ENCODE measurements around the gene GPC5. TPM values are rescaled to one million over a fixed set of nuclear protein-coding genes. Genes with fewer than 3 reads are reported as not detected.
A peak's percentile ranks its signal among the peaks of the same experiment; 100 is the strongest.
"Not testable (repeated sequence)": the region's sequence is repeated elsewhere in the genome, so short reads cannot be mapped to it uniquely, and the experiment has no call there.

GPC5 gene
- total RNA-seq, 1 experiment from 2014 or later: not detected

DNA sequence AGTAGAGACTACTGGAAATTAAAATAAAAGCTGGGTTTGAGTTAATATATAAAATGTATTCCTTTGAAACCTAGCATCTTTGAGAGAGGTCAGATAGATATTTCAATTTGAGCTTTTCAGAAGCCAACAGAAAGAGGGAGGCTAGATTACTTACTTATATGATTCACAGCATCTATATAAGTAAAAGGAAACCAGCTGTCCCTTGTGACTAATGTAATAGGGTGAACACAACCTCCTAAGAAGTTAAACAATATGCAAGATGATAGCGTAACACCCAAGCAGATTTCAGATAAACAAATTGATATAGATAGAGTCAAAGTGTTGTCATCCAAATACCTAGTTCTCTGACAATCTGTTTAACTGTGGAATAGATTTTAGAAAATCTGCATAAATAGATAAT, 1434.7 kb downstream of the GPC5 start:
- no peak overlapping the region for H3K4me3 ChIP-seq
- H3K36me3 ChIP-seq: no peaks in the 10 kb centered on the region
- no peaks in the 10 kb centered on the region for H3K9me3 ChIP-seq (replicated peaks)
- no peaks in the 10 kb centered on the region for H3K27me3 ChIP-seq (replicated peaks)
- no peak overlapping the region for H3K27ac ChIP-seq
- no peaks in the 10 kb centered on the region for H3K4me1 ChIP-seq (replicated peaks)
- DNase-seq (ENCODE audit: low read depth in 1 of 2, low spot score in 2 of 2): no peak

DNA sequence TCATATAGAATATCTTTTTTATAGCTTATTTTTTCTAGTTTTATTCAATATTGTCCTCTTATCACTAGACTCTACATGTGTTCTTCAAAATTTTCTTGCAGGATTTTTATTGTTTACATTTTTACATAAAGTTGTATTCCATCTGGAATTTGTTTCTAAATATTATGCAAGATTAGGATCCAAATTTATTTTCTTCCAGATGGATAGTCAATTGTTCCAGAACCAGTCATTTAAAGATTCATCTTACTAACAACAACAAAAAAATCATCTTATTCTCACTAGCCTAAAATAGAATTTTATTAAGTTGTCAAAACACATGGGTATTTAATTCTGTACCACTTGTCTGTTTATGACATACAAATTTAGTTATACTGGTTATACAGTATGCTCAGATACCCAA, 1437.8 kb downstream of the GPC5 start:
- Histone ChIP-seq H3K4me3 (no peak overlapping the region), H3K36me3 (no peaks in the 10 kb centered on the region), H3K27ac (no peak overlapping the region), H3K9me3 (replicated peaks) (no peaks in the 10 kb centered on the region; the same call in 1 of the 2 replicates), H3K4me1 (replicated peaks) (peaks cover 4% of the 10 kb centered on the region), H3K27me3 (replicated peaks) (no peaks in the 10 kb centered on the region)
- DNase-seq (ENCODE audit: low read depth in 1 of 2, low spot score in 2 of 2): no peak

DNA sequence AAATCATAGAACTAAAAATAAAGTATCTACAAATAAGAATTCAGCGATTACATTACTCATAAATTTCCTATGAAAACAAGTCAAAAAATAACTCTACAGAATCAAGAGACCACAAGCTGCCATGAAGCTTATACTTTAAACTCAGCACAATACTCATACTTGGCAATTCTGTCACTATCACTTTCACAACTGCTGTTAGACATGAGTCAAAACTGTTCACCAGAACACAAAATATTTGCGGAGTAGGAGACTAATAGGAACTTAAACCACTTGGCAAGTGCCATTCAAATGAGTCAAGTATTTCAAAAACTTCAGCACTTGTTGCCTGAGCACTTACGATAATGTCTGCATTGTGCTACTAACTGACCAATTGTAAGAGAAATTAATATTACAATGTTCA, 1440.4 kb downstream of the GPC5 start:
- no peak overlapping the region; the same call in 1 of the 2 replicates for H3K27ac ChIP-seq
- peak in 1 of 2 experiments; percentile 82 for DNase-seq (ENCODE audit: low read depth in 1 of 2, low spot score in 2 of 2)

DNA sequence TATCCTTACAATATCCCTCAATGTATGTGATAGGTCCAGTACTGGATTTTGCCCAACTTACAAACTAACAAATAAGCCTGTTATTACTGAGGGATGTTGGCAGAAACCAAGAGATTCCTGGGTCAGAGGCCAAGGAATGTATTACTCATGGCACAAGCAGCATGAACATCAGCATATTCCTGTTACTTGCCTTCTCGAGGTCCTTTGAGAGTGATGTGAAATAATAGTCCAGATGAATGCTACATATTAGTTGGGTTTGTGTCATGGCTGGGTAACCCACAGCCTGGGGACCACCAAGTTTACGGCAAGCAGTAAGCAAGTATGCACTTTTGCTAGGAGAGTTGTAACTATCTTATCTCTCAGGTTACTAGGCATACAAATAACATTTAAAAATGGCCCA, 1443.7 kb downstream of the GPC5 start:
- H3K27me3 ChIP-seq (replicated peaks): no peaks in the 10 kb centered on the region
- H3K4me3 ChIP-seq: no peak overlapping the region
- no peaks in the 10 kb centered on the region; the same call in 1 of the 2 replicates for H3K9me3 ChIP-seq (replicated peaks)
- peak overlapping the region; percentile 7 for H3K27ac ChIP-seq
- H3K4me1 ChIP-seq (replicated peaks): peaks cover 27% of the 10 kb centered on the region
- no peaks in the 10 kb centered on the region for H3K36me3 ChIP-seq
- peak; percentile 68 to 70 for DNase-seq (ENCODE audit: low read depth in 1 of 2, low spot score in 2 of 2)

More for the DNA sequence above, 1440.4 kb downstream of the GPC5 start:
- peaks cover 23% of the 10 kb centered on the region for H3K4me1 ChIP-seq (replicated peaks)
- H3K27me3 ChIP-seq (replicated peaks): no peaks in the 10 kb centered on the region
- H3K36me3 ChIP-seq: no peaks in the 10 kb centered on the region
- H3K4me3 ChIP-seq: no peak overlapping the region
- H3K9me3 ChIP-seq (replicated peaks): no peaks in the 10 kb centered on the region; the same call in 1 of the 2 replicates

DNA sequence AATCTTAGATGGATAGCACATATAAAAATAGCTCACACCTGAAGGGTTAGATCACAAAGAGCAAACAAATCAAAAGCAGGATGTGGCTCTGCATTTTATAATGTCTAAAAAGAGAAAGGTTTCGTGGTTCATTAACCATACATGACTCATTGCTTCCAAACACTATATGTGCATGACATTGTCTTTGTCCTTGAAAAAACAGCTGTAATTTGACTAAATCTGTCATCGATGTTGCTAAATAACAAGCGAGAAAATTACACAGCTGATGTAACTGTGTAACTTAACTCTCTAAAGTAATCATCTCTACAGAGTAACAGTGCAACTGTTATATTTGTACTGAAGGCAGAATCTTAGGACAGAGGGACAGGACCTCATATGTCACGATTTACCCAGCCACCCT, 1445.1 kb downstream of the GPC5 start:
- peak in 1 of 2 experiments; percentile 77 for DNase-seq (ENCODE audit: low read depth in 1 of 2, low spot score in 2 of 2)
- peaks cover 27% of the 10 kb centered on the region for H3K4me1 ChIP-seq (replicated peaks)
- H3K27me3 ChIP-seq (replicated peaks): no peaks in the 10 kb centered on the region
- no peaks in the 10 kb centered on the region; the same call in 1 of the 2 replicates for H3K9me3 ChIP-seq (replicated peaks)
- H3K4me3 ChIP-seq: no peak overlapping the region
- no peak overlapping the region for H3K27ac ChIP-seq
- no peaks in the 10 kb centered on the region for H3K36me3 ChIP-seq

DNA sequence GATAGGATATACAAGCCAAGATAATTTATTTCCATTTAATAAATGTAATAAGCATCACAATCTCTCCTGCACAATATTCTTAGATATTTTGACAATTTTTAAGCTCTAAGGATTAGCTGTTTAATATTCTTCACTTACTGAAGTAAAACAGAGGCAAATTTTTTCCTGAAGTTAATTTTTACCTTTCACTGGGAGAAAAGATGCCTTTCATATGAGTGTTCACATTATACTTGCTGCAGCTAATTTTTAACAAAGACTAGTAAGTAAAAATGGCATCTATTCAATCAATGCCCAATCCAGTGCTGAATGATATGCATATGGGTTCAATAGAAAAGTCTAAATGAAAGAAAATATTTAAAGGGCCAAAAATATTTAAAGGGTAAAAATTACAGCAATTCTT, 1451.0 kb downstream of the GPC5 start:
- no peak for DNase-seq (ENCODE audit: low read depth in 1 of 2, low spot score in 2 of 2)
- no peaks in the 10 kb centered on the region for H3K27me3 ChIP-seq (replicated peaks)
- H3K4me3 ChIP-seq: no peak overlapping the region
- H3K36me3 ChIP-seq: no peaks in the 10 kb centered on the region
- no peaks in the 10 kb centered on the region for H3K9me3 ChIP-seq (replicated peaks)
- no peak overlapping the region for H3K27ac ChIP-seq
- H3K4me1 ChIP-seq (replicated peaks): no peaks in the 10 kb centered on the region

DNA sequence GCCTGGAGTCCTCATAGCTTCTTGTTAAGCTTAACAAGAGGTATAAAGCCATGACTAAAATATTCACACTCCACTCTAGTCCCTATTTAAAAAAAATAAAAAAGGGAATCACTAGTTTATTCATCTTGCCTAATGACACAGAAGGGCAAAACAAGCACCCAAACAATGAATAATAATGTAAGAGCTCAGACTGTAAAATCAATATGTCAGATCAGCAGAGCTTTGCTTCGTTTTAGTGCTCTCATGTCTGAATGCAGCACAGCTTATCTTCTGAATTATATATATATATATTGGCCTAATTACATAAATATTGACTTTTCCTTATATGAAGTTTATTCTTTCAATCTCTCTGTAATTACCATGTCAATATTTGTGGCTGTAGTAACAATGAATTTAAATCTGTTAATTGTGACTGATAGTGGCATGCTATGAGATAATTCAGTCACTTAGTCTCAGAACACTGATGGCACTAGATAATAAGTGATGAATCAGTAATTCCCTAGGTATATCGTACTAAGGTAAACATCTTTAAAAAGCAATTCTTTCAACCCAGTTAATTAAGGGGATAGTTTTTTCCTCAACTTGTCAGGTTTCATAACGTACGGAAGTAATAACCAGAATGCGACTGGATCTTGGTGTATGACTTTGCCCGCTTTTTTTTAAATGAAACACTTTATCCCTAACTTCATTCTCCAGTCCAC, 1466.3 kb downstream of the GPC5 start:
- no peak for DNase-seq (ENCODE audit: low read depth in 1 of 2, low spot score in 2 of 2)
- no peak overlapping the region for H3K4me3 ChIP-seq
- no peaks in the 10 kb centered on the region for H3K4me1 ChIP-seq (replicated peaks)
- no peaks in the 10 kb centered on the region for H3K36me3 ChIP-seq
- H3K27me3 ChIP-seq (replicated peaks): no peaks in the 10 kb centered on the region
- no peak overlapping the region for H3K27ac ChIP-seq
- no peaks in the 10 kb centered on the region for H3K9me3 ChIP-seq (replicated peaks)

DNA sequence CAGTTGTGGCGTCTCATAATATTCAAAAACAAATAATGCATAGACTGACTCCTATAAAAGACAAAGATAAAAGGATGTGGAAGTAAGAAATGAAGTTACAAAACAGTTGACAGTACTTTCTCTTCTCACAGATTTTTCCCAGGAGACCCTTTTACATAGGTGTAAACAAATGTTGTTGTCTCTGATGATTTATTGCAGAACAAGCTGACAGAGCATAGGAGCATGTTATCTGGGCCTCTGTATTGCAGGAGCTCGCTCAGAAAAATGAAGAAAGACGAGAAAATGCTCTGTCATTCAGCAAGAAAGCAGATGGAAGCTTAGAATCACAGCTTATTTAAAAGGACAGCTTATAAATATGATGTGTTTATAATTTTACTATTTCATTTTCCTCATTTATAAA, 1474.6 kb downstream of the GPC5 start:
- no peaks in the 10 kb centered on the region for H3K27me3 ChIP-seq (replicated peaks)
- no peaks in the 10 kb centered on the region for H3K4me1 ChIP-seq (replicated peaks)
- no peaks in the 10 kb centered on the region for H3K36me3 ChIP-seq
- H3K4me3 ChIP-seq: no peak overlapping the region
- no peaks in the 10 kb centered on the region for H3K9me3 ChIP-seq (replicated peaks)
- DNase-seq (ENCODE audit: low read depth in 1 of 2, low spot score in 2 of 2): no peak
- H3K27ac ChIP-seq: no peak overlapping the region

DNA sequence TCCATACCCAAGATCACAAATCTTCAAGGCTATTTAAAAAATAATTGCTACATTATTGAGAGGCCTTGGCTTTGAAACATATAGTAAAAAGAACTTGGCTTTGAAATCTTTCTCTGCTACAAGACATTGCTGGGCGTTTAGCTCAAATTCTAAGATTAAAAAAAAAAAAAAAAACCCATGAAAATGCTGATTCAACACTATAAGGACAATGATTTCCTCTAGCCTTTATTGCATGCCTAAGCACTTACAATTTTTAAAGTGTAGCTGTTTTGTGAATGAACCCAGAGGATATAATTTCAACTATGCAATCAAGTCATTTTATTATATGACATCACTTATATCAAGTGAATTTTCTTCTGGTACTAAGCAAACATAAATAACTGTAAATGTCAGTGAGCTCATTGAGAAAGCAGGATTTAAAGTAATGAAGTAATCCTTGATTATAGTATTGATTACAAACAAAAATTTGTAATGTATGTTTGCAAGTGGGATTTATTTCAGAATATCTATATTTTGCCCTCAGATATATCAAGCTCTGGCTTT, 1488.2 kb downstream of the GPC5 start:
- H3K9me3 ChIP-seq (replicated peaks): no peaks in the 10 kb centered on the region; the same call in 1 of the 2 replicates
- DNase-seq (ENCODE audit: low read depth in 1 of 2, low spot score in 2 of 2): no peak
- H3K36me3 ChIP-seq: no peaks in the 10 kb centered on the region
- H3K27ac ChIP-seq: no peak overlapping the region
- peaks cover under 1% of the 10 kb centered on the region for H3K27me3 ChIP-seq (replicated peaks)
- no peaks in the 10 kb centered on the region for H3K4me1 ChIP-seq (replicated peaks)
- H3K4me3 ChIP-seq: no peak overlapping the region

DNA sequence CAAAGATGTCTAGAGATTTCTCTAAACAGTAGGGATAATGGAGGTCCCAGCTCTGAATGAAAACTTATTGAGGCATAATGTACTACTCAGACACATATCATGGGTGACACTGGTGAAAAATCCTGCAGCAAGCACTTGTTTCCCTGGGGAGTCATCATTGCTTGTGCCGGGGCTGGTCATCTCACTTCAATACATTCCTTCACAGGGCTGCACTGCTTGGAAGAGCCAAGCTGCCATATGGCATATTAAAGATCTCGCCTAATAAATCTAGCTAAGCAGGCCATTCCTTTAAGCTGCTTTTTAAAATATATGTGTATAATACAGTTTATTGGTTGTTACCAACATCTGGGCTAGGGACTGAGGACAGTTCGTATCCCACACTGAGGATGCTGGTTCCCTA, 1496.0 kb downstream of the GPC5 start:
- no peaks in the 10 kb centered on the region for H3K9me3 ChIP-seq (replicated peaks)

DNA sequence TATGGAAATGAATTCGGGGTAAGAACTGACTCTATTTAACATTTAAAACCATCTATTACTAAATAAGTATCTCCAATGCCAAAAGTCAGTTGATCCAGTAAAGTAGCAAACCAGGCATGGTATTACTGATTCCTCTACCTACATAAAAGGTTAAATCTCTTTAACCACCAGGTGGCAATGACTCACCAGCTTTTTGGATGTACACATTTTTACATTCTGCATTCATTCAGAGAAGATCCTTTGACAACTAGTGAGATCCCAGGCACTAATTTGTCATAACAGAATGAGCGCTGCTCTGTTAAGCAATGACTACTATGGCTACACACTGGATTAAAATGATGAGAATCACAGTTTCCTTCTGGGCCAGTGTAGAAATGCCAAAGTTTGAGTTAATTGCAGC, 1498.4 kb downstream of the GPC5 start:
- Histone ChIP-seq H3K4me3 (no peak overlapping the region), H3K4me1 (replicated peaks) (no peaks in the 10 kb centered on the region), H3K36me3 (no peaks in the 10 kb centered on the region), H3K9me3 (replicated peaks) (no peaks in the 10 kb centered on the region), H3K27me3 (replicated peaks) (no peaks in the 10 kb centered on the region), H3K27ac (no peak overlapping the region)
- DNase-seq (ENCODE audit: low read depth in 1 of 2, low spot score in 2 of 2): no peak

More for the DNA sequence above, 1496.0 kb downstream of the GPC5 start:
- H3K27ac ChIP-seq: no peak overlapping the region
- H3K36me3 ChIP-seq: no peaks in the 10 kb centered on the region
- H3K4me1 ChIP-seq (replicated peaks): no peaks in the 10 kb centered on the region
- H3K4me3 ChIP-seq: no peak overlapping the region
- DNase-seq (ENCODE audit: low read depth in 1 of 2, low spot score in 2 of 2): no peak
- no peaks in the 10 kb centered on the region; the same call in 1 of the 2 replicates for H3K27me3 ChIP-seq (replicated peaks)

DNA sequence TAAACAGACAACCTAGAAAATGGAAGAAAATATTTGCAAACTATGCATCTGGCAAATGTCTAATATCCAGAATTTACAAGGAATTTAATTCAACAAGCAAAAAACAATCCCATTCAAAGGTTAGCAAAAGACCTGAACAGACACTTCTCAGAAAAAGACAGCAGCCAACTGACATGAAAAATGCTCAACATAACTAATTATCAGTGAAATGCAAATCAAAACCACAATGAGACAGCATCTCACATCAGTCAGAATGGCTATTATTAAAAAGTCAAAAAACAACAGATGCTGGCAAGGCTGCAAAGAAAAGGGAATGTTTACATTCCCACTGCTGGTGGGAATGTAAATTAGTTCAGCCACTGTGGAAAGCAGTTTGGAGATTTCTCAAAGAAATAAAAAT, 1500.5 kb downstream of the GPC5 start:
- H3K9me3 ChIP-seq (replicated peaks); H3K4me3 ChIP-seq; H3K27ac ChIP-seq; H3K27me3 ChIP-seq (replicated peaks); DNase-seq (ENCODE audit: low read depth in 1 of 2, low spot score in 2 of 2); H3K36me3 ChIP-seq; H3K4me1 ChIP-seq (replicated peaks): not testable (repeated sequence)

DNA sequence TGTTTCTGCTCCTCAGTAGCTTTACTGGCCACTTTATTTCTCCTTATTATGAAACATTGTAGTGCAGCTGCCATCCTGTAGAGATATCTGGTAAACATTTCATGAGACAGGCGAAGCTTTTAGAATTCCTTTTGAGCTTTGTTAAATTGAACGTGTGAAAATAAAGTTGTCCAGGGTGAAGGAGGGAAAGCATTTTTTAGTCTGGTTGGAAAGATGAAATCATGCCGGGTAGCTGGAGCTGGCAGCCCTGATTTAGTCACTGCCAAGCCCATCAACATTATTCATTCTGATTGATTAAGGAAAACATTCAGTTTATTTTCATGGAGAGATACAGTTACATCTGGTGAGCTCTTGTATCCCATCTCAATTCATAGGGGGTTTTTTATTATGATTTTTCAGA, 1502.0 kb downstream of the GPC5 start:
- Histone ChIP-seq H3K9me3 (replicated peaks) (no peaks in the 10 kb centered on the region), H3K4me1 (replicated peaks) (no peaks in the 10 kb centered on the region), H3K4me3 (no peak overlapping the region), H3K27ac (no peak overlapping the region), H3K27me3 (replicated peaks) (no peaks in the 10 kb centered on the region), H3K36me3 (no peaks in the 10 kb centered on the region)
- no peak for DNase-seq (ENCODE audit: low read depth in 1 of 2, low spot score in 2 of 2)

DNA sequence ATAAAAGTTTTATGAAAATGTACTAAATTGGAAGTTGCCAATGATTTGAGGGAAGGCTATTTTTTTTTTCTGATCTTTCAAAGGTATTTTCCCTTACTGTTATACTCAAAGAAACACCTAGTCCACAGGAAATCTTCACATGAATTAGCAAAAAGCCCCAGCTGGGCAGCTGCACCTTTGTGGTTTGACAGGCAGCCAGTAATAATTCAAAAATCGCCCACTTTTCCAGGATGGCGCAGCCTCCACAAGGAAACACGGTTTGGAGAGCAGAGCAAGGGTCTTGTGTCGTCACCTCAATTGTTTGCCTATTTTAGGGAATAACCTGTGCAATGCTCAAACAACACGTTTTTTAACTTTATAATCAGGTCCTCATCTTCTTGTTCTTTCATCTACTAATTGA, 1503.3 kb downstream of the GPC5 start:
- Histone ChIP-seq H3K36me3 (no peaks in the 10 kb centered on the region), H3K27me3 (replicated peaks) (no peaks in the 10 kb centered on the region), H3K9me3 (replicated peaks) (no peaks in the 10 kb centered on the region), H3K4me1 (replicated peaks) (no peaks in the 10 kb centered on the region), H3K27ac (no peak overlapping the region), H3K4me3 (no peak overlapping the region)
- DNase-seq (ENCODE audit: low read depth in 1 of 2, low spot score in 2 of 2): no peak

All from SJSA1 (cell line).